Pancreas (tissue), 10 donors: ENCODE data around the gene COL20A1. TPM values are rescaled to one million over a fixed set of nuclear protein-coding genes. Genes with fewer than 3 reads are reported as not detected.
A peak's percentile ranks its signal among the peaks of the same experiment; 100 is the strongest.

Source experiments
- ATAC-seq, 4 donors: fragments of 200-7000 bp; cut with Tn5 transposase; one replicate each; pipeline versions ENCODE4 v1.8.0 to v1.9.1; 2020; ENCODE audit warnings: mild to moderate bottlenecking in 4 of 4, moderate library complexity in 4 of 4
- DNase-seq, 6 donors: peaks; one replicate each; pipeline ENCODE4 v3.0.0-alpha.2; 2020
- FAIRE-seq: peaks from 2 replicates; lab custom pipeline; 2012; peaks lifted over from hg19 to GRCh38; lab: Jason Lieb, UNC
- H3K27ac ChIP-seq, 4 donors: fragments of 200-600 bp; sonication (generic); 1 replicate in 3 of 4; 2 replicates in 1 of 4; pipeline versions ENCODE4 v1.5.0 to v1.8.0; 2020
- H3K27me3 ChIP-seq, 4 donors: fragments of 200-600 bp; one replicate each; pipeline ENCODE4 v1.8.0; 2021
- H3K36me3 ChIP-seq, 3 donors: fragments of 200-600 bp; sonication (generic) in 1 of 3; one replicate each; pipeline versions ENCODE4 v1.5.0 to v1.8.0; 2020 to 2021
- H3K4me1 ChIP-seq, 3 donors: fragments of 200-600 bp; one replicate each; pipeline ENCODE4 v1.8.0; 2021
- H3K4me3 ChIP-seq, 4 donors: fragments of 200-600 bp; sonication (generic) in 2 of 4; one replicate each; pipeline versions ENCODE4 v1.5.0 to v1.8.0; 2020 to 2021
- H3K9me3 ChIP-seq, 4 donors: fragments of 200-600 bp; one replicate each; pipeline ENCODE4 v1.8.0; 2021
- WGBS, 2 donors: extraction: QIAGEN DNeasy Blood & Tissue Kit; methylation state at CpG; one replicate each; pipeline ENCODE4 v1.1.7; 2013; 5-methylcytosine and 5-hydroxymethylcytosine counted together
- intact Hi-C, 3 donors: fragments of 100-400 bp; cut with DNase I; formaldehyde crosslinking; loops; one replicate each; pipeline versions ENCODE4 v1.11.1 to v1.14.2; 2022
- polyA plus RNA-seq, 2 donors: library from polyadenylated mRNA; stranded (reverse); fragments of 200-250 nt; gene quantifications; one replicate each; pipeline ENCODE4 v1.2.3, GENCODE V29; 2013
- total RNA-seq, 6 donors: library from RNA; stranded (reverse); fragmentation: NEBNext Ultra II Directional in 4 of 6; extraction: Animal tissue kit (Norgen Biotek cat#: 25700) in 4 of 6; gene quantifications; one replicate each; pipeline versions ENCODE4 v1.2.1 to v1.2.4, GENCODE V29; 2021 to 2023
- TF ChIP-seq, protein P1 (sequence below), 4 donors: fragments of 200-600 bp; sonication (generic) in 3 of 4; IDR thresholded peaks; one replicate each; pipeline versions ENCODE4 v1.5.0 to v1.8.0; 2021; ENCODE audit warnings: antibody characterized with exemption in 4 of 4
- donor health status: healthy with polysubstance abuse.
- donor health status: DM: no; HTN: no; CAD: no; lungs with moderate emphysema.
- donor health status: DM: no; HTN: no; CAD: no.
- donor health status: control.
- donor health status: control.
- donor health status: Bipolar disorder and iron deficiency.
- donor health status: DM: yes; HTN: yes; CAD: no.
- donor health status: DM: no; HTN: no; CAD: no.
- donor health status: DM: no; HTN: no; CAD: no.
- donor health status: DM: yes; HTN: yes; CAD: no.

Gene COL20A1
- total and polyA plus RNA-seq, 8 donors = 0.05 TPM; not detected in 7

- DNase-seq (peak in 2 of 6 donors; percentile 44 to 53), FAIRE-seq (no peak), ATAC-seq (no peak)
- no peaks in the 10 kb centered on the region for H3K27me3 ChIP-seq
- WGBS, 2 donors = 45 to 61% methylated on average over 19 to 25 of the region's 25 CpGs
- intact Hi-C loops = no loop called here
- H3K9me3 ChIP-seq = no peaks in the 10 kb centered on the region
- no peak overlapping the region for H3K4me3 ChIP-seq
- H3K36me3 ChIP-seq = no peaks in the 10 kb centered on the region
- TF ChIP-seq, protein P1, sequence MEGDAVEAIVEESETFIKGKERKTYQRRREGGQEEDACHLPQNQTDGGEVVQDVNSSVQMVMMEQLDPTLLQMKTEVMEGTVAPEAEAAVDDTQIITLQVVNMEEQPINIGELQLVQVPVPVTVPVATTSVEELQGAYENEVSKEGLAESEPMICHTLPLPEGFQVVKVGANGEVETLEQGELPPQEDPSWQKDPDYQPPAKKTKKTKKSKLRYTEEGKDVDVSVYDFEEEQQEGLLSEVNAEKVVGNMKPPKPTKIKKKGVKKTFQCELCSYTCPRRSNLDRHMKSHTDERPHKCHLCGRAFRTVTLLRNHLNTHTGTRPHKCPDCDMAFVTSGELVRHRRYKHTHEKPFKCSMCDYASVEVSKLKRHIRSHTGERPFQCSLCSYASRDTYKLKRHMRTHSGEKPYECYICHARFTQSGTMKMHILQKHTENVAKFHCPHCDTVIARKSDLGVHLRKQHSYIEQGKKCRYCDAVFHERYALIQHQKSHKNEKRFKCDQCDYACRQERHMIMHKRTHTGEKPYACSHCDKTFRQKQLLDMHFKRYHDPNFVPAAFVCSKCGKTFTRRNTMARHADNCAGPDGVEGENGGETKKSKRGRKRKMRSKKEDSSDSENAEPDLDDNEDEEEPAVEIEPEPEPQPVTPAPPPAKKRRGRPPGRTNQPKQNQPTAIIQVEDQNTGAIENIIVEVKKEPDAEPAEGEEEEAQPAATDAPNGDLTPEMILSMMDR (IDR thresholded peaks at IDR 0.05) = no peak
- no peak overlapping the region for H3K27ac ChIP-seq
- H3K4me1 ChIP-seq = no peaks in the 10 kb centered on the region
These were observed 26.4 kb downstream of the COL20A1 start for GRCh38 chr20:63319164-63320040.

DNA sequence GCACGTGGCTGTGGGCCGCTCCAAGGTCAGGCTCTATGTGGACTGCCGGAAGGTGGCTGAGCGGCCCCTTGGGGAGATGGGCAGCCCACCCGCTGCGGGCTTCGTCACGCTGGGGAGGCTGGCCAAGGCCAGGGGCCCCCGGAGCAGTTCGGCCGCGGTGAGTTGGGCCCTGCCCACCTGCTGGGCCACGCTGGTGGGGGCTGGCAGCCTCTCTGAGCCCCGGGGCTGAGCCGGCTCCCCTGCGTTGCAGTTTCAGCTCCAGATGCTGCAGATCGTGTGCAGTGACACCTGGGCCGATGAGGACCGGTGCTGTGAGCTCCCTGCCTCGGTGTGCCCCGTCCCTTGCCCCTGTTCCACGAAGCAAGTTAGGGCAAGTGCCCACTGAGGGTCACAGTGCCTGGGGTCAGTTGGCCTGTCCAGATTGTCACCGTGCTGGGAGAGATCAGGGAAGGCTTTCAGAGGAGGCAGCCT lies 27.1 kb downstream of the COL20A1 start:
- Histone ChIP-seq H3K4me3 (no peak overlapping the region), H3K36me3 (no peaks in the 10 kb centered on the region), H3K9me3 (no peaks in the 10 kb centered on the region), H3K4me1 (no peaks in the 10 kb centered on the region), H3K27me3 (peaks cover 0 to 2% (median 0%) of the 10 kb centered on the region in 4 donors), H3K27ac (no peak overlapping the region)
- TF ChIP-seq, protein P1 (IDR thresholded peaks at IDR 0.05) = no peak
- WGBS, 2 donors = 49 to 59% methylated on average over 16 to 23 of the region's 23 CpGs
- intact Hi-C loops = no loop called here
- ATAC-seq (no peak), DNase-seq (peak in 2 of 6 donors; percentile 16 to 54), FAIRE-seq (no peak)

- Histone ChIP-seq H3K27ac (no peak overlapping the region), H3K4me1 (no peaks in the 10 kb centered on the region), H3K9me3 (no peaks in the 10 kb centered on the region), H3K36me3 (no peaks in the 10 kb centered on the region), H3K27me3 (peaks cover 0 to 4% (median 0%) of the 10 kb centered on the region in 4 donors), H3K4me3 (no peak overlapping the region)
- 46 to 54% methylated on average over 7 to 10 of the region's 10 CpGs for WGBS, 2 donors
- ATAC-seq (no peak), FAIRE-seq (no peak), DNase-seq (peak in 2 of 6 donors; percentile 11 to 30)
- TF ChIP-seq, protein P1 (IDR thresholded peaks at IDR 0.05) = no peak
- intact Hi-C loops = no loop called here
These were observed 27.7 kb downstream of the COL20A1 start for GRCh38 chr20:63320616-63321147.

DNA sequence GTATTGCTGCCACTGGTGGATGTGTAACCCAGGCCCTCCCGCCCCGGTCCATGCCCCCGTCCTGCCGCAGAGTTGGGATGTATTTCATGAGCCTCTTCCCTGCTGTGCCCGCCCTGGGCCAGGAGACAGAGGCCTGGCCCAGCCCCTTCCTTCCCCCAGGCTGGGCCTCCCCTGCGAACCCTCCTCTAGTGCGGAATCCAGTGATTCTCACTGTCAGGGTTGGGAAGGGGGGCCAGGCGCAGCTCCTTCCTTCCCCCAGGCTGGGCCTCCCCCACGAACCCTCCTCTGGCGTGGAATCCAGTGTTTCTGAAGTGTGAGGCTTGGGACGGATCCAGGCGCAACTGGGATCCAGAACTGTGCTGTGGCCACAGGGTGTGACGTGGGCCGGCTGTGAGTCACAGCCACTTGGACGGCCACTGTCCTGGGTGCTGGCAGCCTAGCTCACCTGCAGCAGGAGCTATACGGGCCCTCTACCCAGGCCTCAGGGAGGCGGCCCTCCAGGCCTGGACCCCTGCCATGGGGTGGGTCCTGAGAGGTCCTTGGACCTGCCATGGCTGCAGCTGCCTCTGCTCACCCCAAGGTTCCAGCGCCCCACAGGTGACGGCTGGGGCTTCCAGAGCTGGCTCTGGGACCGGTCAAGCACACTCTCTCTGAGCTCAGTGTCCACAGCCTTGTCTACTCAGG lies 28.3 kb downstream of the COL20A1 start:
- TF ChIP-seq, protein P1 (IDR thresholded peaks at IDR 0.05) = no peak
- DNase-seq (peak in 4 of 6 donors; percentile 8 to 58 (median 42)), ATAC-seq (peak in 1 of 4 donors; percentile 15), FAIRE-seq (no peak)
- no peaks in the 10 kb centered on the region for H3K36me3 ChIP-seq
- intact Hi-C loops = no loop called here
- H3K9me3 ChIP-seq = no peaks in the 10 kb centered on the region
- no peak overlapping the region for H3K27ac ChIP-seq
- peaks cover 0 to 4% (median 0%) of the 10 kb centered on the region in 4 donors for H3K27me3 ChIP-seq
- 55 to 65% methylated on average over 16 to 20 of the region's 20 CpGs for WGBS, 2 donors
- no peak overlapping the region for H3K4me3 ChIP-seq
- H3K4me1 ChIP-seq = no peaks in the 10 kb centered on the region
